Testis (tissue), 2 donors: ENCODE measurements around the gene NOP16.

ENCODE experiments used
- CTCF ChIP-seq, 3 experiments: fragments of 450-650 bp in 2 of 3; fragments of 200-600 bp in 1 of 3; sonication (generic) in 1 of 3; IDR thresholded peaks; one replicate each; pipeline ENCODE4 v1.5.1; 2016 to 2019; ENCODE audit warnings: antibody characterized with exemption in 3 of 3, mild to moderate bottlenecking in 2 of 3, moderate library complexity in 1 of 3
- POLR2A ChIP-seq: fragments of 450-650 bp; IDR thresholded peaks from one replicate; pipeline ENCODE4 v1.6.1; 2017; ENCODE audit warnings: antibody characterized with exemption, mild to moderate bottlenecking, moderate library complexity

DNA sequence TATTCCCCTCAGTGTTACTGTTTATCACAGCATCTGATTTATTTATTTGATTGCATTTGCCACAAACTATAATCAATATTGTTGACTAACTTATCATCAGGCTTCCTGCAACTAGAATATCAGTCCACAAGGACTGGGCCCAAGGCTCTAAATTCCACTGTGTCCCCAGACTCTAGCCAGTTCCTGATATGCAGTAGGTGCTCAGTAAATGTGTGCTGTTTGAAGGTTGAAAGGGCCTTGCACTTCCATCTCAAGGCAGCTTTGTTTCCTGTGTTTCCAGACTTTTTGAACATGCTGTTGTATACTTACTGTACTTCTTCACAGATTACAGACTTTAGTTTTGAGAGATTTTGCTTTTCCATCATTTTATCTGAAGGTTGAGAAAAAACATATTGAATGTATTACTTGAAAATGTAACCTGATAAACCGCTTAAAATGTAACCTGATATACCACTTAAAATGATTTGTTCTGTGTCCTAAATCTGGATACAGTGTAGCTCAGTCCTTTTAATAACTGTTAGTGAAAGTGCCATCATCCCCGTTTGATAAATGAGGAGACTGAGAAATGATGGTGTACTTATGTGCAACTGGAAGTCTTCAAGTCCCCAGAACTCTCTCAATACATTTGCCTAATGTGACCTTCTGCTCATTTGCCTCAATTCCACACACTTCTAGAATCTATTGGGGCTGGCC is 45.5 kb downstream of the NOP16 start:
- TF ChIP-seq CTCF (IDR thresholded peaks at IDR 0.05) (no peak), POLR2A (no peak)
